Hepatocyte (in vitro differentiated cells): Measurements from ENCODE around the gene ELK3. TPM values are rescaled to one million over a fixed set of nuclear protein-coding genes. Genes with fewer than 3 reads are reported as not detected.

Experiments
- DNase-seq: peaks from one replicate; pipeline ENCODE4 v3.0.0-alpha.2; 2016; ENCODE audit warnings: low spot score
- H2AFZ ChIP-seq: fragments of 200-600 bp; sonication (generic); 2 replicates; pipeline ENCODE4 v1.6.0; 2016; ENCODE audit warnings: antibody characterized with exemption, mild to moderate bottlenecking
- H3K27ac ChIP-seq: fragments of 200-600 bp; sonication (generic); 2 replicates; pipeline ENCODE4 v1.5.1; 2016; ENCODE audit warnings: mild to moderate bottlenecking
- H3K27me3 ChIP-seq: fragments of 200-600 bp; sonication (generic); 2 replicates; pipeline ENCODE4 v1.6.1; 2016
- H3K36me3 ChIP-seq: fragments of 200-600 bp; sonication (generic); replicated peaks from 2 replicates; pipeline ENCODE4 v1.5.1; 2016; ENCODE audit warnings: low read depth; ENCODE audit not compliant: insufficient read depth
- H3K4me1 ChIP-seq: fragments of 200-600 bp; sonication (generic); 2 replicates; pipeline ENCODE4 v1.5.1; 2016; ENCODE audit warnings: mild to moderate bottlenecking, moderate library complexity; ENCODE audit not compliant: insufficient read depth
- H3K4me2 ChIP-seq: fragments of 200-600 bp; sonication (generic); 2 replicates; pipeline ENCODE4 v1.6.0; 2016
- H3K4me3 ChIP-seq: fragments of 200-600 bp; sonication (generic); 2 replicates; pipeline ENCODE4 v1.5.1; 2016; ENCODE audit warnings: mild to moderate bottlenecking
- H3K79me2 ChIP-seq: fragments of 200-600 bp; sonication (generic); 2 replicates; pipeline ENCODE4 v1.6.0; 2017; ENCODE audit warnings: mild to moderate bottlenecking
- H3K9me2 ChIP-seq: fragments of 200-600 bp; sonication (generic); replicated peaks from 2 replicates; pipeline ENCODE4 v1.6.0; 2017; ENCODE audit warnings: mild to moderate bottlenecking; ENCODE audit not compliant: insufficient read depth
- H3K9me3 ChIP-seq: fragments of 200-600 bp; sonication (generic); 2 replicates; pipeline ENCODE4 v1.5.1; 2016; ENCODE audit warnings: low read depth, mild to moderate bottlenecking
- H4K20me1 ChIP-seq: fragments of 200-600 bp; sonication (generic); 2 replicates; pipeline ENCODE4 v1.6.0; 2016; ENCODE audit warnings: mild to moderate bottlenecking; ENCODE audit not compliant: insufficient read depth, poor library complexity, severe bottlenecking
- EZH2 ChIP-seq: fragments of 200-600 bp; sonication (generic); IDR thresholded peaks from 2 replicates; pipeline ENCODE4 v1.6.1; 2016; ENCODE audit warnings: antibody characterized with exemption, mild to moderate bottlenecking, borderline replicate concordance
- EZH2phosphoT487 ChIP-seq: fragments of 200-600 bp; sonication (generic); IDR thresholded peaks from one replicate; pipeline ENCODE4 v1.6.1; 2018; ENCODE audit warnings: antibody characterized with exemption, mild to moderate bottlenecking, low read depth, moderate library complexity; ENCODE audit not compliant: unreplicated experiment, severe bottlenecking
- WGBS: methylation state at CpG from one replicate; pipeline ENCODE4 v1.1.6; 2016; ENCODE audit warnings: low lambda C conversion rate; ENCODE audit errors: missing lambda C conversion rate; 5-methylcytosine and 5-hydroxymethylcytosine counted together
- polyA plus RNA-seq: library from polyadenylated mRNA; unstranded; fragments of >200 nt; fragmentation: Nextera tagmentation; extraction: Ambion mirVana; gene quantifications from 2 replicates; pipeline ENCODE4 v1.2.1, GENCODE V29; 2016
- total RNA-seq: library from RNA; depleted of rRNA; stranded (reverse); fragments of >200 nt; gene quantifications from 2 replicates; pipeline ENCODE4 v1.2.3, GENCODE V29; 2014
- TF ChIP-seq, protein P1 (sequence below): fragments of 200-600 bp; sonication (generic); IDR thresholded peaks from 2 replicates; pipeline ENCODE4 v1.5.1; 2016; ENCODE audit warnings: antibody characterized with exemption, mild to moderate bottlenecking; ENCODE audit not compliant: poor library complexity

The ELK3 gene
- total and polyA plus RNA-seq, 2 experiments from 2014 or later = 12.1 to 12.9 TPM

DNA sequence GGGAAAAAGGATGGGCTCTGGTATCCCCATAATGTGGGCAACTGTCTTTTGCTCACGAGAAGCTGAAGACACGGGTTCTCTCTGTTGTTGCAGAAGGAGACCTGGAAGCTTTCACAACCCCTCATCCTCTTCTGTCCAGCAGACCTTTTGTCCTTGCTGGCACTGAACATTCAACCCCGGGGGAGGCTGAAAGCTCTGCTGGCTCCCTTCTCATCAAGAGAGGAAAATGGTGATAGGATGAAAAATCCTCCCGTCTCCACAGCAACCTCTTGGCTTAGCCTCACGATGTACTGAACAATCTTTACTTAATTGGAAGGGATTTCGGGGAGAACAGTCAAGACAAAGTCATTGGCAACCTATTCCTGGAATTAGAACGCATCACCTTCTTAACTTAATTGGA lies 39.0 kb downstream of the ELK3 start:
- 89% methylated on average over 7 of the region's 7 CpGs for WGBS
- Histone ChIP-seq H3K27me3 (no peaks in the 10 kb centered on the region), H3K9me3 (no peaks in the 10 kb centered on the region), H2AFZ (no peak overlapping the region), H3K36me3 (no peaks in the 10 kb centered on the region), H3K4me2 (no peak overlapping the region), H3K4me3 (no peak overlapping the region), H3K9me2 (no peaks in the 10 kb centered on the region), H3K79me2 (no peaks in the 10 kb centered on the region), H4K20me1 (no peaks in the 10 kb centered on the region), H3K27ac (no peak overlapping the region), H3K4me1 (no peaks in the 10 kb centered on the region)
- DNase-seq = no peak
- TF ChIP-seq, protein P1, sequence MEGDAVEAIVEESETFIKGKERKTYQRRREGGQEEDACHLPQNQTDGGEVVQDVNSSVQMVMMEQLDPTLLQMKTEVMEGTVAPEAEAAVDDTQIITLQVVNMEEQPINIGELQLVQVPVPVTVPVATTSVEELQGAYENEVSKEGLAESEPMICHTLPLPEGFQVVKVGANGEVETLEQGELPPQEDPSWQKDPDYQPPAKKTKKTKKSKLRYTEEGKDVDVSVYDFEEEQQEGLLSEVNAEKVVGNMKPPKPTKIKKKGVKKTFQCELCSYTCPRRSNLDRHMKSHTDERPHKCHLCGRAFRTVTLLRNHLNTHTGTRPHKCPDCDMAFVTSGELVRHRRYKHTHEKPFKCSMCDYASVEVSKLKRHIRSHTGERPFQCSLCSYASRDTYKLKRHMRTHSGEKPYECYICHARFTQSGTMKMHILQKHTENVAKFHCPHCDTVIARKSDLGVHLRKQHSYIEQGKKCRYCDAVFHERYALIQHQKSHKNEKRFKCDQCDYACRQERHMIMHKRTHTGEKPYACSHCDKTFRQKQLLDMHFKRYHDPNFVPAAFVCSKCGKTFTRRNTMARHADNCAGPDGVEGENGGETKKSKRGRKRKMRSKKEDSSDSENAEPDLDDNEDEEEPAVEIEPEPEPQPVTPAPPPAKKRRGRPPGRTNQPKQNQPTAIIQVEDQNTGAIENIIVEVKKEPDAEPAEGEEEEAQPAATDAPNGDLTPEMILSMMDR = no peak
- no peak for TF ChIP-seq EZH2phosphoT487
- no peak for TF ChIP-seq EZH2

DNA sequence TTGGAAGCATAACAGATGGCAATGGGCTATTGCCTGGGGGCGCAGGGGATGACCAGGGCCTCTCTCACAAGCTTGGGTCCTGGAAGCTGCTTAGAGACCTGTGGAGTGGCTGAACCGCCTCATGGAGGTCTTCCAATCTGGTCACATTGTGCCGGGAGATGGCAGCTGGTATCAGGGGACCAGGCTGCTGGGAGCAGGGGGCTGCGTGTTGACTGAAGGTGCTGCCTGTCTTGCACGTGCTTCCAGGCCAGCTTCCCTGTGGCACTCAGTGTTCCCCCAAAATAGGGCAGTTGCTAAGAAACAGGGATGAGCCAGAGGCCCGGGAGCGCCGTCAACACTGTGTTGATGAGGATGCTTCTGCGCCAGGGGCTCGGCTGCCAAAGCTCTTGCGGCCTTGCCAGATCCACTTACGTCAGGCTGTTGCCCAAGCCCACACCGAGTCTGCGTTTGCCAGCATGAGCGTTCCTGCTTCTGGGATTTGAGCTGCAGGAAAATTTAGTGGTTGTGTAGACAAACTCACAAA lies 39.8 kb downstream of the ELK3 start:
- Histone ChIP-seq H3K36me3 (no peaks in the 10 kb centered on the region), H3K27me3 (no peaks in the 10 kb centered on the region), H4K20me1 (no peaks in the 10 kb centered on the region), H3K4me1 (peaks cover 3% of the 10 kb centered on the region), H3K4me3 (no peak overlapping the region), H3K9me3 (no peaks in the 10 kb centered on the region), H3K4me2 (no peak overlapping the region), H3K9me2 (no peaks in the 10 kb centered on the region), H3K79me2 (no peaks in the 10 kb centered on the region), H3K27ac (no peak overlapping the region), H2AFZ (no peak overlapping the region)
- DNase-seq = peak; percentile 35
- WGBS = 89% methylated on average over 15 of the region's 15 CpGs
- no peak for TF ChIP-seq EZH2phosphoT487

DNA sequence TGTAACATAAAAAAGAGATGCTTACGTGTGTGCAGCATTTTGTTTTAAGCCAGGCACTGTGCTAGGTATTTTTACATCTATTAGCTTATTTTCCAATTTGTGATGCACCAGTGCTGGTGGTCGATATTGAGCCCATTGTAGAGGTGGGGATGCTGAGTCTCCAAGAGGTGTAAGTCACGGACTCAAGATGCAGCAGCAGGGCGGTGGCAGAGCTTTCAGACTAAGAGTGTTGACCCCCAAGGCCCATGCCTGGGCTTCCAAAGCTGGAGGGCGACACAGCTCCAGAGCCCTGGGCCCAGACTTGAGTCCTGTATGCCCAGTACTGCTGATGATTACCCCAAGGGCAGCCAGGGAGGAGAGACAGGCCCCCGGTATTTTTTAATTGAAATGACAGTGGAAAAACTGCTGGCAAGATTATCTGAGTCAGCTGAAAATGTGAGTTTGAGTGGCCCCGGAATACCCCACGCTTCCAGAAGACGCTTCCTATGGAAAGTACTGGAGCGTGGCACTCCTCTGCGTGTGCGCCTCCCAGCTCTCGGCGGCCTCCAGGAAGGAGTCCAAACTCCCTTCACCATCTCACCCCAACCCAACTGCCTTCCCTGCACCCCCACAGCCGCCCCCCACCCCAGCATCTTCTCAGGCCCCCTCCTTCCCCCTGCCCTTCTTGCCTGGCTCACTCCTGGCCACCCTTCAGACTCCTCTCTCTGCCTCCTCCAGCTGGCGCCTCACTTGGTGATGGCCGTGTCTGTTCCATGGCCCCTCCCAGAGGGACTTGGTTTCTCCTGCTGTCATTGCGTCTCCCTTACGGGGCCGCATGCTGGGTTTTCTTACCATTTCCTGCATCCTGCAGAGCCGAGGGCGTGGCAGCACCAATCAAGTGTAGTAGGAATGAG lies 40.7 kb downstream of the ELK3 start:
- Histone ChIP-seq H4K20me1 (no peaks in the 10 kb centered on the region), H3K4me1 (peaks cover 12% of the 10 kb centered on the region), H3K9me2 (no peaks in the 10 kb centered on the region), H3K4me2 (no peak overlapping the region), H3K27ac (no peak overlapping the region), H3K36me3 (no peaks in the 10 kb centered on the region), H3K79me2 (no peaks in the 10 kb centered on the region), H3K4me3 (no peak overlapping the region), H3K9me3 (no peaks in the 10 kb centered on the region), H2AFZ (no peak overlapping the region), H3K27me3 (no peaks in the 10 kb centered on the region)
- DNase-seq = no peak
- WGBS = 95% methylated on average over 21 of the region's 22 CpGs
- no peak for TF ChIP-seq EZH2
- no peak for TF ChIP-seq EZH2phosphoT487

DNA sequence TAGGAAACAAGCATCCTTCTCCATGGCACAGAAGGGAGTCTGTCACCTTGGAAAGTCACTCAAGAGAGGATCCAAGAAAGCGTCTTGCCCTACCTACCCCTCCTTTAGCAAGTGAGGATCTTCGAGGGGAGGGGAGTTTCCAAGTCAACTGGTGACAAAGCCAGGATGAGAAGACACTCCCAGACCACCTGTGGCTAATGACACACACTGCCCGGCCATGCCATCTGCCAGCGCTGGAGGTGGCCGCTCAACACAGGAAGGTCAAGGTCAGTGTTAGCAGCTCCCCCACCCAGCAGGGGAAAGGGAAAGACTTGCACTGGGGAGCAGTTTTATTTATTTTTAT lies 41.3 kb downstream of the ELK3 start:
- Histone ChIP-seq H3K9me3 (no peaks in the 10 kb centered on the region), H4K20me1 (no peaks in the 10 kb centered on the region), H3K4me2 (no peak overlapping the region), H3K4me3 (no peak overlapping the region), H3K79me2 (no peaks in the 10 kb centered on the region), H3K27me3 (no peaks in the 10 kb centered on the region), H3K27ac (no peak overlapping the region), H3K9me2 (no peaks in the 10 kb centered on the region), H2AFZ (no peak overlapping the region), H3K36me3 (no peaks in the 10 kb centered on the region), H3K4me1 (peaks cover 16% of the 10 kb centered on the region)
- WGBS = 87% methylated on average over 5 of the region's 5 CpGs
- TF ChIP-seq EZH2 (no peak), EZH2phosphoT487 (no peak)
- TF ChIP-seq, protein P1 = no peak
- no peak for DNase-seq
